Epithelial cell of esophagus (primary cell): ENCODE data around the gene TEKT4.

Experiments used
- DNase-seq: peaks from one replicate; pipeline ENCODE4 v3.0.0; 2010; ENCODE audit warnings: low read depth
- H3K4me3 ChIP-seq: 2 replicates; pipeline ENCODE4 v1.5.1; 2011; ENCODE audit warnings: mild to moderate bottlenecking, low read length, control low read depth
- CTCF ChIP-seq: IDR thresholded peaks from 2 replicates; pipeline ENCODE4 v1.5.1; 2011; ENCODE audit warnings: low read depth, mild to moderate bottlenecking, low read length, control low read depth, inconsistent platforms; ENCODE audit not compliant: insufficient read depth; ENCODE audit errors: missing control alignments

Gene TEKT4

GRCh38 chr2:94869552-94870439, 1.4 kb upstream of the TEKT4 start:
- TF ChIP-seq CTCF, result no peak
- no peak for DNase-seq
- no peak overlapping the region for H3K4me3 ChIP-seq

GRCh38 chr2:94870440-94871225, 597 bp upstream of the TEKT4 start:
- peak; percentile 9 for TF ChIP-seq CTCF
- no peak for DNase-seq
- no peak overlapping the region for H3K4me3 ChIP-seq

- TF ChIP-seq CTCF, result no peak
- no peak for DNase-seq
- no peak overlapping the region for H3K4me3 ChIP-seq
These were observed 923 bp downstream of the TEKT4 start for GRCh38 chr2:94872088-94872618.

- H3K4me3 ChIP-seq, result no peak overlapping the region
- no peak for DNase-seq
- no peak for TF ChIP-seq CTCF
These were observed 1.6 kb downstream of the TEKT4 start for GRCh38 chr2:94872676-94873361.

GRCh38 chr2:94873362-94874276, 2.4 kb downstream of the TEKT4 start:
- DNase-seq, result no peak
- no peak for TF ChIP-seq CTCF
- H3K4me3 ChIP-seq, result no peak overlapping the region
